Stimulated activated CD8-positive, alpha-beta memory T cell treated with anti-CD3 and anti-CD28 coated beads, Interleukin-15, amount 100 ng/mL, for 4 hours (primary cell): ENCODE results near the gene BMP7.
"Not testable (repeated sequence)": the region's sequence is repeated elsewhere in the genome, so short reads cannot be mapped to it uniquely, and the experiment has no call there.

ENCODE experiments used
- DNase-seq, 2 donors: peaks; one replicate each; pipeline ENCODE4 v3.0.0-alpha.2; 2020; ENCODE audit warnings: low read depth in 2 of 2

BMP7 gene

DNA sequence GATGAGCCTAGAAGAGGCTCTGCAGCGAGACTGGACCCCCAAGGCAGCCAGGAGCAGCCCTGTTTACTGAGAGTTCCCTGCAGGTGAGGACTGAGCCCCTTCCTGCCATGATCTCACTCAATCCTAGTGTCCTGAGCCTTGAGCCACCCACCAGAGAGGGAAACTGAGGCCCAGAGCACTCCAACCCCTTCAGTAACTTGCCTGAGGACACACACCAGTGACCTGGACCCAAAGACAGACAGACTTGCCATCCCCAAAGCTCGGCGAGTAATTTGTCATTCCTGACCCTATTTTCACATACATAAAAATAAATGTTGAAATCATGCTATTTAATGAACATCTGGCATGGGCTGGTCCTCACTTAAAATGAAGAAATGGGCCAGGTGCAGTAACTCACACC, 16.7 kb downstream of the BMP7 start:
- no peak for DNase-seq

DNA sequence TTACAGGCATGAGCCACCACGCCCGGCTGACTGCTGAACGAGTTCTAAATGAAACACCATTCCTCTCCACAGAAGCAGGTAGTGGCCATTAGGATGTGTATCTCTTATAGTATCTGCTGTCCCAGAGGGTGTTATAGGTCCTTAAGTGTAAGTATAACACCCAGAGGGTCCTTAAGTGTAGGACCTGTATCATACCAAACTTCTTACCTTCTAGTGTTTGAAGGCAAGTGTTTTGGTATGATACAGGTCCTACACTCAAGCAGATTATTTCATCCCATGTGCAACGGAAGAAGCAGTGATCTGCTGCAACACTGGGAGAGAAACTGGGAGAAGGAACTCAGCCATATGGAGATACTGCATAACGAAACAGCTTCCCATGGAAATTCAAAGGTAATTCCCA, 17.4 kb downstream of the BMP7 start:
- no peak for DNase-seq

- DNase-seq = no peak
Observed at GRCh38 chr20:57248132-57248797, 18.2 kb downstream of the BMP7 start.

DNA sequence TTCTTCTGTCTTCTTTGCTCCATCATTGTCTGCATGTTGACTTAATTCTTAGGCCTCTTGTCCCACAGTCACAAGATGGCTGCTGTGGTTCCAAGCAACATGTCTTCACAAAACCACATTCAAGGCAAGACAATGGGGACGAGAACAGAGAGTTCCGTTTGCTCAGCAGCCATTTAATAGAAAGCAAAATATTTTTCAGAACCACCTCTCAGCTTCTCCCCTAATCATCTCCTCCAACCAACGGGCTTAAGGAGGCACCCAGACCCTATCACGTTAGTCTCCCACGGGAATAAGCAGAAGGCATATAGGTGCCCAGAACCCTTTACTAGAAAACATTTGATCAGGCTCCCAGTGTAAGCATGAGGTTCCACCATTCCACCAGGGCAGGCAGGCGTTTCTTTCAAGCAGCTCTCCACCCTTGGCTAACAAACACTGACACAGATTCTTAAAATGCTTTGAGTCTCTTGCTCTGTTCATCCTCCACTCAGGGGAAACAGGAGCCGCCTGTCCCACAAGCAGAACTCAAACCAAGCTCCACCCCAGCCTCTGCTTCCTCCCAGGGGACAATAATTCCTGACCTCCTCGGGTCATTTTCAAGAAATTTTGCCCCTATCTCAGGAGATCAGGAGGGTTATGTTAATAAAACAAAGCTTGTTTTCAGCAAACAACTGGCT, 19.0 kb downstream of the BMP7 start:
- no peak for DNase-seq

DNA sequence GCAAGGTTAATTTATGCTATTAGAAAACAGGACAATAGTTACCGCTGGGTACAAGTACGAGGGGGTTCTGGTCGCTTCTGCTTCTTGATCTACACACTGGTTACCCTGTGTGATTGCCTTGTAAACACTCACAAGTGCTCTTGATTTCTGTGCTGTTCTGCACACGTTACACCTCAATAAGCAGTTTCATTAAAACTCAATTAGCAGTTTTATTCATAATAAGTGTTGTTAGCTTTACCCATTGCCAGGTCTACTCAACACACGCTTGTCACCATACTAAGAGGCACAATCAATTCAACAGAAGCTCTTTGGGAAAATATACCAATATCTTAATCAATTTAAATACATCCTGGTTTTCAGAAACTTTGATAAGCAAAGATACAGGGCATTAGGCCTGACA, 20.4 kb downstream of the BMP7 start:
- no peak for DNase-seq

GRCh38 chr20:57244627-57245214, 21.7 kb downstream of the BMP7 start:
- DNase-seq = no peak

- no peak for DNase-seq
Observed at GRCh38 chr20:57244221-57244585, 22.2 kb downstream of the BMP7 start.

- DNase-seq = no peak
Observed at GRCh38 chr20:57243480-57244220, 22.8 kb downstream of the BMP7 start.

DNA sequence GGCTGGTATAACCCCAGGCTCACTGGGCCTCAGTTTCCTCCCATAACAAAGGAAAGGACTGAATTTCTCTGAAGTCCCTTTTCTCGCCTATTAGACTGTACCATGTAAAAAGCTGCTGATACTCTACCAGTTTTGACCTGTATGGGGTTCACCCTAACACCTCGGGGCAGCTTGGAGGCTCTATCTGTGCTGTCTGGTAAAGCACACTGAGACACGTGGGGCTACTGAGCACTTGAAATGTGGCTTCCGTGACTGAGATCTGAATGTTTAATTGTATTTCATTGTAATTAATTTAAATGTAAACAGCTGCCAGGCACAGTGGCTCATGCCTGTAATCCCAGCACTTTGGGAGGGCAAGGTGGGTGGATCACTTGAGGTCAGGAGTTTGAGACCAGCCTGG, 24.0 kb downstream of the BMP7 start:
- no peak for DNase-seq

DNA sequence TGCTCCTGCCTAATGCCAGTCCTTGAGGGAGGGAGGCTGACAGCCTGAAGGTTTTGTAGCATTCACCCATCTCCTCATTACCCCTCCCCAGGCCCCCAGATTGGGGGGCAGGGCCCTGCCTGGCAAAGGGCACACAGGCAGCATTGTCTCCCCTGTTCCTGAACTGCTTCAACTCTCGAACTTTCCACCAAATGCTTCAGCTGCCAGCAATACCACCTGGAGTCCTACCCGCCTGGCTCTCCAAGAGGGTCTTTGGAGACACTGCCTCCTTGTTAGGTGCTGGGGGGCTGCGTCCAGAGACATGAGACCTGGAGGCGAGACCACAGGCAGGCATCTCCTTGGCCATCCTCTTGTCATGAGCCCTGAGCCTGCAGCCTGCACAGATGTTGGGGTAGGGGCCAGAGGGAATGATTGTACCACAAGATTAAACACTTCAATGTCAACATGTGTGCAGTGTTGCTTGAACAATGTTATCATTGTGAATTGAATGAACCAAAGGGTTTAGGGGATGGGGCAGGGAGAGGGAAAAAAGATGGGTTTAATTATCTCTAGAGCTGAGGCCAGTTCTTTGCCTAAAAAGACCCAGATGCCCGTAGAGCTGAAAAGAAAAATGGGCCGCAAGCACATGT, 25.0 kb downstream of the BMP7 start:
- no peak for DNase-seq

GRCh38 chr20:57240581-57241362, 25.7 kb downstream of the BMP7 start:
- no peak for DNase-seq

GRCh38 chr20:57239725-57240124, 26.7 kb downstream of the BMP7 start:
- DNase-seq = not testable (repeated sequence)

GRCh38 chr20:57239324-57239723, 27.1 kb downstream of the BMP7 start:
- DNase-seq = not testable (repeated sequence)

- DNase-seq = no peak
Observed at GRCh38 chr20:57238089-57238488, 28.4 kb downstream of the BMP7 start.

DNA sequence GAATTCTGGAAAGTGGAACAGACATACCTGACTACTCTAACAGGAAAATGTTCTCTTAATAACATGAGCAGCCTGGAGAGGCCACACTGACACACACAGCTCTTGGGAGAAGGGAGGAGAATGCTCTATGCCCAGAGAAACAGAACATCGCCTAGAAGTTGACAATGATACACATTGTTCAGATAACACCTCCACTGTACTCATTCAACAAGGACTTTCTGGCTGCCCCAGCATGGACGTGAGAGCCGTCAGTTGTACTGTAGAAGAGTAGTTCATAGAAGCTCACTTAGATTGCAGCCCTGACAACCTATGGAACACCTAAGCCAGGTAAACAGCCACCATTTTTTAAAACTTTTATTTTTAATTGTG, 28.9 kb downstream of the BMP7 start:
- DNase-seq = no peak

GRCh38 chr20:57236813-57237584, 29.4 kb downstream of the BMP7 start:
- DNase-seq = no peak

- no peak for DNase-seq
Observed at GRCh38 chr20:57234556-57235251, 31.7 kb downstream of the BMP7 start.

DNA sequence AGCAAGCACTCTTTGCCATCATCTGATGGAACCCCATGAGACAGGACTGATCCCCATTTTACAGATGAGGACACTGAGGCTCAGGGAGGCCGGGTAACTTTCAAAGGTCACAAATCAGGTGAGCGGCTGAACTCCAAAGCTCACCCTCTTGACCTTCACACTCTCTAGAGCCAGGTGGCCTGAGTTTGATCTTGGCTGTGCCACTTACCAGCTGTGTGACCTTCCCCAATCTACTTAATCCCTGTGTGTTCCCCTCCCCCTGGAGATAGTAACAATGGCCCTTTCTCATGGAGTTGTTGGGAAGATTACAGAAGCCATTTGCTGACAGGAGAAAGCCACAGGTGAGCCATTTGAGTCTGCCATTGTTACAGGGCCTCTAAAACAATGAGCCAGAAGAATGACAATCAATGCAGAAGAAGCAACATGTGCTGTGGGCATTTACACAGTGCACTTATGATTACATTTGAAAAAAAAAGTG, 34.5 kb downstream of the BMP7 start:
- DNase-seq = no peak

GRCh38 chr20:57231161-57231560, 35.3 kb downstream of the BMP7 start:
- DNase-seq = no peak

DNA sequence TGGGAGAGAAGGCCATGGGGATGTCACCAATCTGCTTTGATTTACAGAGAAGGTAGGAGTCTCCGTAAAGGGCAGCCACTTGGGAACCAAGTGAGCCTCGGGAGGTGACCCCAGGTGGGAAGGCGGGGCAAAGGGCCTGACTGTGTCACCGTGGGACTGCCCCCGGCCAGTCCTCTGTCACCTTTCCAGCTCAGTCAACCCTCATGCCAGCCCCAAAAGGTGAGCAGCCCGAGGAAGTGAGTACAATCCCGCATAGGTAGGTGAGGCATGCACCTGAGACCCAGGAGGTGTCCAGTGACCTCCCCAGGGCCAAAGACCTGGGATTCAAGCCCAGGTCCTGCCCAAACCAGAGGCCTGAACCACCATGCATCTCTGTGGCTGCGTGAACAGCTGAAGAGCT, 36.2 kb downstream of the BMP7 start:
- DNase-seq = no peak
